Stimulated activated CD4-positive, alpha-beta T cell treated with anti-CD3 and anti-CD28 coated beads, TNF-alpha, amount 100 ng/mL, for 1 hour (primary cell): ENCODE measurements around the gene FAM200A.
"Not testable (repeated sequence)": the region's sequence is repeated elsewhere in the genome, so short reads cannot be mapped to it uniquely, and the experiment has no call there.

ENCODE experiments used
- DNase-seq, 3 donors: peaks; one replicate each; pipeline ENCODE4 v3.0.0-alpha.2; 2020; ENCODE audit warnings: low read depth in 3 of 3, low spot score in 1 of 3

The FAM200A gene

GRCh38 chr7:99504603-99505323, 47.2 kb downstream of the FAM200A start, which contains the start of gene ZKSCAN5:
Gene ZKSCAN5 (plus strand): TSS chr7:99504662. CDS start chr7:99506045, 1,383 bp downstream.
- DNase-seq: peak; percentile 89 to 97 (median 92)

- no peak for DNase-seq
Measured at GRCh38 chr7:99504281-99504602, 47.7 kb downstream of the FAM200A start.

GRCh38 chr7:99501236-99501635, 50.7 kb downstream of the FAM200A start:
- DNase-seq: not testable (repeated sequence)

- DNase-seq: no peak
Measured at GRCh38 chr7:99500637-99501009, 51.3 kb downstream of the FAM200A start.

GRCh38 chr7:99499721-99500636, 51.9 kb downstream of the FAM200A start, which contains the start of gene ZNF394:
Gene ZNF394 (minus strand): TSS chr7:99500281. CDS start chr7:99500093, 188 bp downstream.
- peak; percentile 63 to 72 (median 72) for DNase-seq

GRCh38 chr7:99499371-99499720, 52.6 kb downstream of the FAM200A start:
- no peak for DNase-seq

- no peak for DNase-seq
Measured at GRCh38 chr7:99498546-99498944, 53.4 kb downstream of the FAM200A start.

GRCh38 chr7:99497766-99498545, 54.0 kb downstream of the FAM200A start:
- no peak for DNase-seq
